ENCODE data around the gene USO1. TPM values are rescaled to one million over a fixed set of nuclear protein-coding genes. Genes with fewer than 3 reads are reported as not detected.

Gene USO1
- polyA plus RNA-seq, 3 donors, result 76.8 to 86.5 (median 84.7) TPM

Other genes starting within 250 kb of the USO1 start
- 10 to 100 TPM; 46.3 to 63.1 (median 52.2) TPM for gene RCHY1, start 210.2 kb upstream of the USO1 start, polyA plus RNA-seq (ENCODE audit: insufficient read length in 3 of 3)
- 10 to 100 TPM; 18.2 to 31.0 (median 20.0) TPM for gene THAP6, start 210.1 kb upstream of the USO1 start, polyA plus RNA-seq (ENCODE audit: insufficient read length in 3 of 3)
- gene ODAPH, start 168.5 kb upstream of the USO1 start, polyA plus RNA-seq (ENCODE audit: insufficient read length in 3 of 3), result under 1 TPM in 2 of 3 donors, not detected in 1; 0.16 to 0.29 TPM
- 10 to 100 TPM; 10.5 to 12.7 (median 10.8) TPM for gene CDKL2, start 94.0 kb upstream of the USO1 start, polyA plus RNA-seq (ENCODE audit: insufficient read length in 3 of 3)
- 100 to 1,000 TPM; 158 to 189 (median 166) TPM for gene G3BP2, start 51.2 kb upstream of the USO1 start, polyA plus RNA-seq (ENCODE audit: insufficient read length in 3 of 3)
- under 1 TPM in 1 of 3 donors, not detected in 2; 0.35 TPM for gene PPEF2, start 177.9 kb downstream of the USO1 start, polyA plus RNA-seq (ENCODE audit: insufficient read length in 3 of 3)
- gene NAAA, start 216.4 kb downstream of the USO1 start, polyA plus RNA-seq (ENCODE audit: insufficient read length in 3 of 3), result 10 to 100 TPM; 12.5 to 16.3 (median 13.8) TPM

All from renal cortex interstitium (tissue), 3 donors.